ENCODE data around the gene UBN2. TPM values are rescaled to one million over a fixed set of nuclear protein-coding genes. Genes with fewer than 3 reads are reported as not detected.
A peak's percentile ranks its signal among the peaks of the same experiment; 100 is the strongest.

The UBN2 gene
- total and polyA plus RNA-seq, 2 of the 13 experiments (the other 11 are each of a cell fraction or from before 2014, with no cell fraction given), result 5.6 to 5.7 TPM

- TF ChIP-seq CBX1 (IDR thresholded peaks at IDR 0.05; ENCODE audit: low read depth) (no peak), BRCA1 (CRISPR knock-in tag; IDR thresholded peaks at IDR 0.05) (no peak), HNF1A (IDR thresholded peaks at IDR 0.05; ENCODE audit: low read depth) (0 out of 2 replicates have a peak, but pooled peaks have one; percentile 23), HNF1A (CRISPR knock-in tag; IDR thresholded peaks at IDR 0.05; ENCODE audit: borderline replicate concordance) (no peak; the same call in 1 of the 2 replicates), KIAA2018 (CRISPR knock-in tag; IDR thresholded peaks at IDR 0.05; ENCODE audit: borderline replicate concordance) (no peak), ARNT (IDR thresholded peaks at IDR 0.05) (no peak), ZNF496 (CRISPR knock-in tag; IDR thresholded peaks at IDR 0.05; ENCODE audit: insufficient replicate concordance) (no peak), NCOA2 (CRISPR knock-in tag; IDR thresholded peaks at IDR 0.05) (0 out of 2 replicates have a peak, but pooled peaks have one; percentile 17), ZNF362 (CRISPR knock-in tag; IDR thresholded peaks at IDR 0.05; ENCODE audit: borderline replicate concordance) (peak; percentile 93), ATF6 (CRISPR knock-in tag; conservative IDR thresholded peaks at IDR 0.05) (no peak), ZNF709 (CRISPR knock-in tag; IDR thresholded peaks at IDR 0.05) (no peak), ZFY (CRISPR knock-in tag; IDR thresholded peaks at IDR 0.05) (peak; percentile 60)
Observed at GRCh38 chr7:139294951-139295575, 64.0 kb downstream of the UBN2 start (continued).
